Pons (tissue), 1 donor: ENCODE measurements around the gene PAM16.

ENCODE experiments used
- DNase-seq: peaks from one replicate; pipeline ENCODE4 v3.0.0-alpha.2; 2016; ENCODE audit warnings: low spot score

The PAM16 gene

GRCh38 chr16:4383591-4384444 lies 32.7 kb upstream of the PAM16 start:
- no peak for DNase-seq

- DNase-seq, result no peak
Observed at GRCh38 chr16:4382795-4383357, 31.8 kb upstream of the PAM16 start.

GRCh38 chr16:4381935-4382794 lies 31.0 kb upstream of the PAM16 start:
- DNase-seq, result no peak

- no peak for DNase-seq
Observed at GRCh38 chr16:4381072-4381934, 30.2 kb upstream of the PAM16 start.

- no peak for DNase-seq
Observed at GRCh38 chr16:4380119-4381063, 29.3 kb upstream of the PAM16 start.

GRCh38 chr16:4378999-4379690 lies 28.0 kb upstream of the PAM16 start:
- no peak for DNase-seq

GRCh38 chr16:4378161-4378666 lies 27.1 kb upstream of the PAM16 start:
- no peak for DNase-seq

- DNase-seq, result no peak
Observed at GRCh38 chr16:4377573-4378154, 26.5 kb upstream of the PAM16 start.

- DNase-seq, result no peak
Observed at GRCh38 chr16:4376893-4377572, 25.9 kb upstream of the PAM16 start.

- peak; percentile 64 for DNase-seq
Observed at GRCh38 chr16:4376126-4376892, 25.2 kb upstream of the PAM16 start.

GRCh38 chr16:4375717-4376116 lies 24.6 kb upstream of the PAM16 start:
- DNase-seq, result no peak

- peak; percentile 15 for DNase-seq
Observed at GRCh38 chr16:4373909-4374742, 23.0 kb upstream of the PAM16 start.

GRCh38 chr16:4373356-4373908 lies 22.3 kb upstream of the PAM16 start:
- no peak for DNase-seq

GRCh38 chr16:4372578-4373355 lies 21.6 kb upstream of the PAM16 start:
- peak; percentile 48 for DNase-seq

GRCh38 chr16:4372001-4372577 lies 21.0 kb upstream of the PAM16 start:
- DNase-seq, result no peak
